Caco-2 (cell line): ENCODE data around the gene TMCC2. TPM values are rescaled to one million over a fixed set of nuclear protein-coding genes. Genes with fewer than 3 reads are reported as not detected.

ENCODE experiments used
- BruUV-seq: library from RNA; stranded (reverse); fragments of 400-500 nt; replicated peaks from 2 replicates; lab custom pipeline; 2021; lab: Mats Ljungman, UMichigan
- CTCF ChIA-PET: fragments of 300-600 bp; sonication (Branson Sonifier 250); formaldehyde crosslinking; loops from one replicate; lab custom pipeline; 2022; ENCODE audit warnings: antibody characterized with exemption; lab: Charles Lee
- POLR2A ChIA-PET: fragments of 300-600 bp; sonication (Branson Sonifier 250); formaldehyde crosslinking; loops from one replicate; lab custom pipeline; 2022; ENCODE audit warnings: antibody characterized with exemption; lab: Charles Lee
- DNase-seq, 2 experiments: peaks; one replicate each; pipeline versions ENCODE4 v3.0.0 to v3.0.0-alpha.2; 2020 to 2022
- H3K27me3 ChIP-seq: replicated peaks from 2 replicates; pipeline ENCODE4 v1.6.0; 2011; ENCODE audit warnings: low read length; ENCODE audit not compliant: control insufficient read depth, insufficient read depth
- H3K36me3 ChIP-seq: 2 replicates; pipeline ENCODE4 v1.5.1; 2011; ENCODE audit warnings: low read length; ENCODE audit not compliant: control insufficient read depth, insufficient read depth
- H3K4me1 ChIP-seq: fragments of 250-450 bp; sonication (Bioruptor Pico); 2 replicates; pipeline ENCODE4 v1.5.1; 2020; ENCODE audit warnings: mild to moderate bottlenecking
- H3K4me3 ChIP-seq: 2 replicates; pipeline ENCODE4 v1.5.1; 2011; ENCODE audit warnings: low read depth, mild to moderate bottlenecking, control low read depth, low read length
- H3K9me3 ChIP-seq: fragments of 250-450 bp; sonication (Bioruptor Pico); 2 replicates; pipeline ENCODE4 v1.5.1; 2020; ENCODE audit warnings: mild to moderate bottlenecking, moderate library complexity
- H3K27ac Mint-ChIP-seq: one replicate; pipeline ENCODE4 v1.8.0; 2022; ENCODE audit warnings: mixed read lengths; ENCODE audit not compliant: unreplicated experiment
- H3K27me3 Mint-ChIP-seq: one replicate; pipeline ENCODE4 v1.8.0; 2022; ENCODE audit warnings: mixed read lengths; ENCODE audit not compliant: insufficient read depth, unreplicated experiment
- H3K36me3 Mint-ChIP-seq: one replicate; pipeline ENCODE4 v1.8.0; 2022; ENCODE audit warnings: mild to moderate bottlenecking, mixed read lengths; ENCODE audit not compliant: insufficient read depth, unreplicated experiment
- H3K4me1 Mint-ChIP-seq: one replicate; pipeline ENCODE4 v1.8.0; 2022; ENCODE audit warnings: low read depth, mixed read lengths; ENCODE audit not compliant: unreplicated experiment
- H3K4me3 Mint-ChIP-seq: one replicate; pipeline ENCODE4 v1.8.0; 2022; ENCODE audit warnings: mild to moderate bottlenecking, moderate library complexity, mixed read lengths; ENCODE audit not compliant: unreplicated experiment
- H3K9me3 Mint-ChIP-seq: one replicate; pipeline ENCODE4 v1.8.0; 2022; ENCODE audit warnings: mixed read lengths; ENCODE audit not compliant: unreplicated experiment
- CTCF ChIP-seq, 2 experiments: fragments of 200-600 bp in 1 of 2; IDR thresholded peaks; 1 replicate in 1 of 2; 2 replicates in 1 of 2; pipeline versions ENCODE4 v1.5.1 to v1.8.0; 2011 to 2022; ENCODE audit warnings: antibody characterized with exemption in 1 of 2, control low read depth in 1 of 2, inconsistent platforms in 1 of 2, low read depth in 1 of 2, low read length in 1 of 2, mild to moderate bottlenecking in 1 of 2, moderate library complexity in 1 of 2; ENCODE audit not compliant: insufficient read depth in 1 of 2, severe bottlenecking in 1 of 2, unreplicated experiment in 1 of 2
- intact Hi-C: fragments of 100-400 bp; cut with micrococcal nuclease; formaldehyde crosslinking; loops from one replicate; pipeline ENCODE4 v1.10.0; 2022; ENCODE audit not compliant: unreplicated experiment
- total RNA-seq: library from RNA; stranded (reverse); gene quantifications from 2 replicates; pipeline ENCODE4 v1.2.3, GENCODE V29; 2022

Gene TMCC2
- total RNA-seq, 1 experiment from 2014 or later: 0.91 TPM

- no peaks in the 10 kb centered on the region for H3K36me3 ChIP-seq
- peak; percentile 95 to 98 for DNase-seq
- no TSS peak for BruUV-seq
- H3K4me1 Mint-ChIP-seq: peaks cover 41% of the 10 kb centered on the region
- H3K9me3 Mint-ChIP-seq: no peaks in the 10 kb centered on the region
- intact Hi-C loops: loop anchor here (1.0 kb wide), 3 partner anchors 11 to 34 kb away; no protein-coding TSS in a partner anchor
- H3K27me3 Mint-ChIP-seq: no peaks in the 10 kb centered on the region
- peaks cover 35% of the 10 kb centered on the region for H3K4me1 ChIP-seq
- ChIA-PET CTCF (interaction anchor here (0.6 to 2.6 kb wide), 16 partner anchors 10 to 478 kb away, joined by 3 to 30 read pairs (median 4); partner anchors contain the start of gene NUAK2), POLR2A (interaction anchor here (0.6 to 1.5 kb wide), 9 partner anchors 9 to 57 kb away, joined by 3 to 22 read pairs (median 6); partner anchors contain the start of genes NUAK2 and TMCC2)
- no peak overlapping the region for H3K4me3 ChIP-seq
- H3K36me3 Mint-ChIP-seq: no peaks in the 10 kb centered on the region
- H3K27me3 ChIP-seq: no peaks in the 10 kb centered on the region
- no peaks in the 10 kb centered on the region for H3K9me3 ChIP-seq
- H3K4me3 Mint-ChIP-seq: peak overlapping the region; percentile 38
- TF ChIP-seq CTCF (IDR thresholded peaks at IDR 0.05; ENCODE audit: insufficient read depth in 1 of 2, low read depth in 1 of 2, low read length in 1 of 2, severe bottlenecking in 1 of 2, unreplicated experiment in 1 of 2): peak in 1 of 2 experiments; percentile 28
- H3K27ac Mint-ChIP-seq: peak overlapping the region; percentile 69
These were observed 56.8 kb downstream of the TMCC2 start for GRCh38 chr1:205284420-205285144.

GRCh38 chr1:205285381-205286101 lies 57.8 kb downstream of the TMCC2 start:
- Mint-ChIP-seq H3K4me1 (peaks cover 41% of the 10 kb centered on the region), H3K36me3 (no peaks in the 10 kb centered on the region), H3K9me3 (no peaks in the 10 kb centered on the region), H3K4me3 (no peak overlapping the region), H3K27ac (peak overlapping the region; percentile 69), H3K27me3 (no peaks in the 10 kb centered on the region)
- CTCF ChIA-PET: interaction anchor here (0.6 to 2.6 kb wide), 14 partner anchors 9 to 479 kb away, joined by 3 to 30 read pairs (median 4); partner anchors contain the start of gene NUAK2
- BruUV-seq: TSS peak; percentile 98
- Histone ChIP-seq H3K36me3 (no peaks in the 10 kb centered on the region), H3K27me3 (no peaks in the 10 kb centered on the region), H3K4me1 (peaks cover 35% of the 10 kb centered on the region), H3K9me3 (no peaks in the 10 kb centered on the region), H3K4me3 (no peak overlapping the region)
- POLR2A ChIA-PET: interaction anchor here (0.5 to 1.5 kb wide), 10 partner anchors 8 to 39 kb away, joined by 4 to 22 read pairs (median 7); partner anchors contain the start of gene NUAK2
- intact Hi-C loops: no loop called here
- DNase-seq: no peak
- no peak for TF ChIP-seq CTCF (IDR thresholded peaks at IDR 0.05; ENCODE audit: insufficient read depth in 1 of 2, low read depth in 1 of 2, low read length in 1 of 2, severe bottlenecking in 1 of 2, unreplicated experiment in 1 of 2)

- Histone ChIP-seq H3K4me1 (peaks cover 36% of the 10 kb centered on the region), H3K36me3 (no peaks in the 10 kb centered on the region), H3K4me3 (no peak overlapping the region), H3K9me3 (no peaks in the 10 kb centered on the region), H3K27me3 (no peaks in the 10 kb centered on the region)
- peak overlapping the region; percentile 69 for H3K27ac Mint-ChIP-seq
- H3K27me3 Mint-ChIP-seq: no peaks in the 10 kb centered on the region
- intact Hi-C loops: no loop called here
- no peaks in the 10 kb centered on the region for H3K36me3 Mint-ChIP-seq
- BruUV-seq: no TSS peak
- no peak for TF ChIP-seq CTCF (IDR thresholded peaks at IDR 0.05; ENCODE audit: insufficient read depth in 1 of 2, low read depth in 1 of 2, low read length in 1 of 2, severe bottlenecking in 1 of 2, unreplicated experiment in 1 of 2)
- CTCF ChIA-PET: interaction anchor here (0.6 to 2.6 kb wide), 3 partner anchors 8 to 69 kb away, joined by 4 to 30 read pairs (median 17); no protein-coding TSS in a partner anchor
- peaks cover 41% of the 10 kb centered on the region for H3K4me1 Mint-ChIP-seq
- POLR2A ChIA-PET: interaction anchor here (0.5 to 1.1 kb wide), 2 partner anchors 35 to 36 kb away, joined by 3 to 4 read pairs; no protein-coding TSS in a partner anchor
- H3K4me3 Mint-ChIP-seq: no peak overlapping the region
- no peak for DNase-seq
- H3K9me3 Mint-ChIP-seq: no peaks in the 10 kb centered on the region
These were observed 58.7 kb downstream of the TMCC2 start for GRCh38 chr1:205286335-205286950.
